AG09319 (cell line): ENCODE data around the gene KRT86.
A peak's percentile ranks its signal among the peaks of the same experiment; 100 is the strongest.

Experiments used
- DNase-seq: peaks from one replicate; pipeline ENCODE4 v3.0.0-alpha.2; 2010; ENCODE audit warnings: low read depth; ENCODE audit errors: extremely low read depth
- TF ChIP-seq, protein P1 (sequence below): IDR thresholded peaks from 2 replicates; pipeline ENCODE4 v1.5.1; 2011; ENCODE audit warnings: low read depth, mild to moderate bottlenecking, inconsistent platforms, low read length, moderate library complexity

KRT86 gene

DNA sequence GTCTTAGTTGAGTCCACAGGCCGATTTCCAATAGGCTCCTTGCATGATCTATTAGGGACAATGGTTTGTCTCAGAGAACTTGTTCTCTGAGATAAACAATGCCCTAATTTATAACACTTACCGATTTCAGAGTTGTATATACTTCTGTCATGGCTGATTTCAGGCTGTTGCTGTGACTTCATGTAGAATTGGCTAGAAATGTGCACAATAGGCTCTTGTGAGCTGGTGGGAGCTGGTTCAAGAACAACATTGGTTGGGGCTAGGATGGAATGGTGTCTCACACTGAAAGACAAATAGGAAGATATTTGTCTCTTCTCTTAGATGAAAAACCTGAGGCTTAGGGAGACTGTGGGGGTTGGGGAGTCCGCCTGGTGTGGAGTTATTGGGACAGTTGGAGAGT is 6.7 kb upstream of the KRT86 start:
- no peak for DNase-seq
- TF ChIP-seq, protein P1, sequence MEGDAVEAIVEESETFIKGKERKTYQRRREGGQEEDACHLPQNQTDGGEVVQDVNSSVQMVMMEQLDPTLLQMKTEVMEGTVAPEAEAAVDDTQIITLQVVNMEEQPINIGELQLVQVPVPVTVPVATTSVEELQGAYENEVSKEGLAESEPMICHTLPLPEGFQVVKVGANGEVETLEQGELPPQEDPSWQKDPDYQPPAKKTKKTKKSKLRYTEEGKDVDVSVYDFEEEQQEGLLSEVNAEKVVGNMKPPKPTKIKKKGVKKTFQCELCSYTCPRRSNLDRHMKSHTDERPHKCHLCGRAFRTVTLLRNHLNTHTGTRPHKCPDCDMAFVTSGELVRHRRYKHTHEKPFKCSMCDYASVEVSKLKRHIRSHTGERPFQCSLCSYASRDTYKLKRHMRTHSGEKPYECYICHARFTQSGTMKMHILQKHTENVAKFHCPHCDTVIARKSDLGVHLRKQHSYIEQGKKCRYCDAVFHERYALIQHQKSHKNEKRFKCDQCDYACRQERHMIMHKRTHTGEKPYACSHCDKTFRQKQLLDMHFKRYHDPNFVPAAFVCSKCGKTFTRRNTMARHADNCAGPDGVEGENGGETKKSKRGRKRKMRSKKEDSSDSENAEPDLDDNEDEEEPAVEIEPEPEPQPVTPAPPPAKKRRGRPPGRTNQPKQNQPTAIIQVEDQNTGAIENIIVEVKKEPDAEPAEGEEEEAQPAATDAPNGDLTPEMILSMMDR, result no peak

DNA sequence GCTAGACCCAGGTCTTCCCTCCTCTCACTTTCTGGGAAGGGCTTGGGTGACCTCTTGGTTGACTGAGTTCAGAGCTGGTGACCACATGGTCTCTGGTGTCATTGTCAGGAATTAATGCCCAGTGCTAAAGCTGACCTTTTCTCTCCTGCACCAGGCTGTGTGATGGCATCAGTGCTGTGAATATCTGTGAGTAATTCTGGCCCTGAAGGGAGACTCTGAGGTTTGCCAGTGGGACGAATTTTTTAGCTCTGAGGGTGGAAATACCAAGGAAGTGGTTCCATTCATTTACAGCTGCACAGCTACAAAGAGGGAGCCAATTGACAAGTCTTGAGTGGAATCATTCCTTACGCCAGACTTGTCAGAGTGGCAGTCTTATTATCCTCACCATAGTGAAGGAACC is 6.2 kb upstream of the KRT86 start:
- DNase-seq, result no peak
- TF ChIP-seq, protein P1, result no peak

DNA sequence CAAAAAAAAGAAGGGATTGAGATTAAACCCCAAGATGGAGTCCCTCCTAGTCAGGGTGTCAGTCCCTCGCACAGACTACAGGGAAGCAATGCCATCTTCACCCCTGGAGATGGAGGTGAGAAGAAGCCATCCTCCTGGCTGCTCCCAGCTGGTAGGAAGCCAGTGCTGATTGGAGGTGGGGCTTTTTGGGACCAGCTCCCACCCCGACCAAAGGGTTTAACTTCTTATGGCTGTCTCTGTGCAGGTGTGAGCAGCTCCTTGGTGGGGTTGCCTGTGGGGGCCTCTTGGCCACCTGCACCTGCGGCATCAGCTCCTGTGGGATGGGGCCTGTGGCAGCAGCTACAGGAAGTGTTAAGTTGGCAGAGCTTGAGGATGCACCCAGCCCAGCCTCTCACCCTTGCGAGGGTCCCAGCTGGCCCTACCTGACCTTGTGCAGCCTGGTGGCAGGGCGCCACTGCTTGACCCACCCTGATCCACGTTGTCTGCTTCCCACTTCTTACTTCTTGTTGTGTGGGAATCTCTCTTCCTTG is 3.8 kb upstream of the KRT86 start:
- TF ChIP-seq, protein P1, result no peak
- no peak for DNase-seq

DNA sequence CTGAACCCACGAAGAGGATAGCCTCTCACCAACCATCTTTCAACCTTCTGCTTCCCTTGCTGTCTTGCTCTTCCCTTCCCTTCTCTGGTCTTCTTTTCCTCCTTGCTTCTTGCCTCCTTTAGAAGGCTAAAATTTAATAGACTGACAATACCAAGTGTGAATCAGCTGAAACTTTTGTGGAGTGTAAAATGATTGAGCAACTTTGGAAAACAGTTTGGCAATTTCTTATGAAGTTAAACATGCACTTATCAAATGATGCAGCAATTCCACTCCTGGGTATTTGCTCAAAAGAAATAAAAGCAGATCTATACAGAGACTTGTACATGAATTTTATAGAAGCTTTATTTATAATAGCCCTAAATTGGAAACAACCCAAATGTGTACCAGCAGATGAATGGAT is 3.3 kb upstream of the KRT86 start:
- TF ChIP-seq, protein P1, result no peak
- DNase-seq, result no peak

DNA sequence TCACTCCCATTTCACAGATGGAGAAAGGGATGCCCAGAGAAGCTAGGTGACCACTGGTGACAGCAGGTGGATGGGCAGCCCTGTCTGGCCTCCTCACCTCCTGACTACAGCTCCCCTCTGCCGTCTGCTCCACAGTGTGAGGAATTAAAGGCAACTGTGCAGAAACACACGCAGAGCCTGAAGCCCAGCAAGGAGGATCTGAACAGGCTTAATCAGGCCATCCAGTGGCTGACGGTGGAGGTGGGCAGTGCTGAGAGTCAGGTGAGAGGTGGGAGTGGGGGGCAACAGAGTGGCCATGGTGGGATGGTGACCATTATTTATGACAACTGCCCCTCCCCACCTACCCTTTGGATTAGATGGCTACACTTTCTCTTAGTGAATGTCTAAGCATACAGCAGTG is 1.2 kb downstream of the KRT86 start:
- TF ChIP-seq, protein P1, result no peak
- DNase-seq, result no peak

DNA sequence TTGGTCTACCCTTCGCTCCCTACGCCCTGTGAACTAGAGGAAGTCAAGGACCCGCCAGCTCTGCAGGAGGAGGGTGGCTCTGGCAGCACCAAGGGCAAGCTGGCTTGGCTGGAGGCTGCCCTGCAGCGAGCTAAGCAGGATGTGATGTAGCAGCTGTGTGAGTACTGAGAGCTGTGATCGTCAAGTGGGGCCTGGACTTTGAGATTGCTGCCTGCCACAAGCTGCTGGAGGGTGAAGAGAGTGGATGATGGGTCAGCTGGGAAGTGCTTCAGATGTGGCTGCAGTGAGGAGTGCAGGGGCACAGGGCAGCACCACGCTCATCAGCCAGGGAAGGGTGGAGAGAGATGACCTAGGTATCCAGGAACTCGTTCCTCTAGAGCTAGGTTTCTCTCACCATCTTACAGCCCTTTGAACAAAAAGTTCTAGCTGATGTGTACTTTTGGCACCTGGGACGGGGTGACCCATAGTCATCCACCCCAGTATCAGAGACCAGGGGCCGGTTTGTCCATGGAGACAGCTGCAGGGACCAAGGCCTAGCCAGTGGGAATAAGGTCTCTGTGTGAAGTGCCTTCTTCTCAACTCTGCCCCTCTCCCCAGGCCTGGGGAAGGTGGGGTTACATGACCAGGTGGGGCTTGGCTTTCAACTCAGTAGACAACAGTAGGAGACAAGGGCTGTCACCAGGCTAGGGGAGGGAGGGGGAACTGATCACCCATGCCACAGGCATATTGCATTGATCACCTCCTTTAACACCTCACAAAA is 3.2 kb downstream of the KRT86 start:
- TF ChIP-seq, protein P1, result no peak
- DNase-seq, result no peak

DNA sequence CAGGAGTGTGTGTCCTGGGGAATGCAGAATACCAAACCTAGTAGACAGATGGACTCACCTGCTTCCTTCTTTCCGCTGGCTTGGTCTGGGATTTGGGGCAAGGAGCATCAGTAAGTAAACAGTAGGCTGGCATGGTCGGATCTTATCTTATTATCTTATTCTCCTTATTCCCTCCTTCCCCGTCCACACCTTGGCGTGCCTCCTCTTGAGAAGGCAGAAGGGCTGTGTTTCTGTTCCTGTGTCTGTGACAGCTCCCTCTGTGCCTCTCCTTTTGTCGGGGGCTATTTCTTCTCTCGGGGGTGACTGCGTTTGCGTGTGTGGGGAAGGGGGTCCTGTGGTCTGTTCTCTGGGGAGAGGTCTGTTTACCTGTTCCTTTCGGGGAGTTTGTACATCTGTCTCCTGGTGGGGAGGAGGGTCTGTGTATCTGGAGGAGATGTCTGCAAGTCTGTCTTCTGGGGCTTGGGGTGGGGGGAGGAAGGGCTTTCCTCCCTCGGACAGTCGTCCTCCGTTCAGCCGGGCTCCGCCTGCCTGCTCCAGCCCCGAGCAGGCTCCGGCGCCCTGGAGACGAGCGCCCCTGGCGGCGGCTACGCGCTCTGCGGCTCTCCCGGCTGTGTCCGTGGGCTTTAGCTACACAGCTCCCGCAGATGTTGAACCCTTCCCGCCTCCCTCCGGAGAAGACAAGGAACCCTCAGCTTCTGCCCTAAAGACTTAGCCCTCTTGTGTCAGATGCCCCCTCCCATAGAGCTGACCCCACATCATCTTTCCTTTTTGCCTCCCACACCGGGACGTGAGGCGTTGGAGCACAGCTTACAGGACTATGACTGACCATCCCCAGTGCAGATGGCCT is 4.4 kb downstream of the KRT86 start:
- TF ChIP-seq, protein P1, result peak; percentile 97
- peak; percentile 46 for DNase-seq
